VCaP (cell line): ENCODE data around the gene IER5.

ENCODE experiments used
- H3K27ac ChIP-seq: fragments of 450-650 bp; 2 replicates; pipeline ENCODE4 v1.5.1; 2017
- CTCF ChIP-seq: fragments of 450-650 bp; conservative IDR thresholded peaks from 2 replicates; pipeline ENCODE4 v1.5.1; 2017; ENCODE audit warnings: mild to moderate bottlenecking, moderate library complexity

IER5 gene

GRCh38 chr1:181087400-181087901, 1.0 kb upstream of the IER5 start:
- TF ChIP-seq CTCF = no peak
- no peak overlapping the region for H3K27ac ChIP-seq

- no peak for TF ChIP-seq CTCF
- peak overlapping the region; percentile 52 for H3K27ac ChIP-seq
Observed at GRCh38 chr1:181089017-181089675, 646 bp downstream of the IER5 start.

- TF ChIP-seq CTCF = no peak
- H3K27ac ChIP-seq = peak overlapping the region; percentile 52
Observed at GRCh38 chr1:181089676-181090544, 1.4 kb downstream of the IER5 start.

- no peak overlapping the region for H3K27ac ChIP-seq
- no peak for TF ChIP-seq CTCF
Observed at GRCh38 chr1:181090641-181091126, 2.2 kb downstream of the IER5 start.

DNA sequence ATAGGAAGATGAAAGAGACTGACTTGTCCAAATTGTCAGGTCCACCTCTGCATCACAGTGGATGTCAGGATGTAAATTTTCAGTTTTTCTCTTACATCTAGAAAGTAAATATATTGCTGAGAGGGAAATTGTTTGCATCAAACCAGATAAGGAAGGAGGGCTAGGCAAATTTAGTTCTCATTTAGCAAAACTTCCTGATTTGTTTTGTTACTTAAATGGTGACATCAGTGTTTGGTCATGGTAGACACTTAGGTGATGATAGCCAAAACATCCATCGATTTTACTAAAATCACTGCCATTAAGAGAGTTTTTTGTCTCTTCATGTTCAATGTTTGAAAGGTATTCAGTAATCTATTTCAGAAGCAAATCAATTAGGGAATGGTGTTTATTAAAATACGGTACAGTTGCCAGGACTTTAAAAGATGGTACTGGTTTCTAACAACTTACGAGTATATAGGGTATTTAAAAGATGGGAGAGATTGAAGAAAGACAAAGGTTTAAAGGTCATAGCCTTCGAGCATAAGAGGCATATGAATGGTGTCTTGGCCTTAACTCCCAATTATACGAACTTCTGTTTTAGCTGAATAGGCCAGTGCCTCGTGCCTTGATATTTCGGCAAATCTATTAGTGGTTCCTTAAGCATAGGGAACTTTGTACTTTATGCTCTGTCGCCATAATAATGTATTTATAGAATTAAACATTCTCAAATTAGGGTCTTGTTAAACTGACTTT, 3.0 kb downstream of the IER5 start:
- TF ChIP-seq CTCF = no peak

GRCh38 chr1:181092056-181092455, 3.6 kb downstream of the IER5 start:
- no peak for TF ChIP-seq CTCF

More for the DNA sequence above, 3.0 kb downstream of the IER5 start:
- H3K27ac ChIP-seq = no peak overlapping the region

More at GRCh38 chr1:181092056-181092455, 3.6 kb downstream of the IER5 start:
- no peak overlapping the region for H3K27ac ChIP-seq
